CD4-positive, CD25-positive, alpha-beta regulatory T cell (primary cell): ENCODE measurements around the gene CCBE1. TPM values are rescaled to one million over a fixed set of nuclear protein-coding genes. Genes with fewer than 3 reads are reported as not detected.

Experiments
- ATAC-seq, 2 donors: fragments of 150-1000 bp; cut with Tn5 transposase; one replicate each; pipeline ENCODE4 v1.10.0; 2021; ENCODE audit warnings: low read depth in 2 of 2, moderate number of reproducible peaks in 2 of 2, moderate library complexity in 1 of 2
- DNase-seq, 3 donors: peaks; one replicate each; pipeline versions ENCODE4 v3.0.0 to v3.0.0-alpha.2; 2012 to 2022; ENCODE audit warnings: mixed read lengths in 1 of 3
- H3K27ac ChIP-seq: one replicate; pipeline ENCODE4 v1.7.0; 2013; ENCODE audit warnings: mild to moderate bottlenecking, low read length; ENCODE audit not compliant: insufficient read depth, poor library complexity, severe bottlenecking
- H3K27me3 ChIP-seq: one replicate; pipeline ENCODE4 v1.7.0; 2013; ENCODE audit warnings: low read length; ENCODE audit not compliant: control insufficient read depth, insufficient read depth
- H3K36me3 ChIP-seq: one replicate; pipeline ENCODE4 v1.7.0; 2013; ENCODE audit warnings: mild to moderate bottlenecking, low read length, moderate library complexity; ENCODE audit not compliant: control insufficient read depth, insufficient read depth
- H3K4me1 ChIP-seq: 2 replicates; pipeline ENCODE4 v1.7.0; 2013; ENCODE audit warnings: mild to moderate bottlenecking, low read length; ENCODE audit not compliant: insufficient read depth, control insufficient read depth, poor library complexity, severe bottlenecking
- H3K4me3 ChIP-seq: one replicate; pipeline ENCODE4 v1.7.0; 2013; ENCODE audit warnings: low read depth, mild to moderate bottlenecking, low read length, moderate library complexity
- H3K9me3 ChIP-seq, 2 experiments: 1 replicate in 1 of 2; 2 replicates in 1 of 2; pipeline ENCODE4 v1.7.0; 2013; ENCODE audit warnings: low read length in 2 of 2, mild to moderate bottlenecking in 1 of 2, moderate library complexity in 1 of 2; ENCODE audit not compliant: control insufficient read depth in 2 of 2
- H3K27ac Mint-ChIP-seq, 3 donors: one replicate each; pipeline ENCODE4 v1.8.0; 2020 to 2022; ENCODE audit warnings: mild to moderate bottlenecking in 3 of 3, mixed read lengths in 3 of 3, moderate library complexity in 2 of 3
- H3K27me3 Mint-ChIP-seq: one replicate; pipeline ENCODE4 v1.8.0; 2022; ENCODE audit warnings: mild to moderate bottlenecking, mixed read lengths
- H3K36me3 Mint-ChIP-seq: one replicate; pipeline ENCODE4 v1.8.0; 2020; ENCODE audit warnings: mixed read lengths
- H3K4me1 Mint-ChIP-seq, 4 donors: one replicate each; pipeline ENCODE4 v1.8.0; 2020 to 2022; ENCODE audit warnings: mixed read lengths in 4 of 4, mild to moderate bottlenecking in 1 of 4
- H3K4me3 Mint-ChIP-seq, 4 donors: one replicate each; pipeline ENCODE4 v1.8.0; 2020 to 2022; ENCODE audit warnings: mild to moderate bottlenecking in 4 of 4, mixed read lengths in 4 of 4, moderate library complexity in 3 of 4
- H3K9me3 Mint-ChIP-seq, 7 donors: one replicate each; pipeline ENCODE4 v1.8.0; 2020 to 2022; ENCODE audit warnings: mixed read lengths in 7 of 7, mild to moderate bottlenecking in 3 of 7, moderate library complexity in 2 of 7
- polyA plus RNA-seq, 4 donors: library from polyadenylated mRNA; unstranded; fragments of 300-500 nt; fragmentation: Illumina TruSeq; gene quantifications; one replicate each; pipeline ENCODE4 v1.2.3, GENCODE V29; 2021
- total RNA-seq: library from RNA; stranded (reverse); gene quantifications from one replicate; pipeline ENCODE4 v1.2.3, GENCODE V29; 2022

The CCBE1 gene
- total and polyA plus RNA-seq, 5 donors from 2014 or later = not detected

- Mint-ChIP-seq H3K36me3 (no peaks in the 10 kb centered on the region), H3K4me3 (no peak overlapping the region), H3K9me3 (peaks cover 0 to 8% (median 0%) of the 10 kb centered on the region in 7 donors), H3K27ac (no peak overlapping the region), H3K4me1 (no peaks in the 10 kb centered on the region), H3K27me3 (peaks cover 24% of the 10 kb centered on the region)
- no peak for DNase-seq
- Histone ChIP-seq H3K4me3 (no peak overlapping the region), H3K9me3 (no peaks in the 10 kb centered on the region), H3K27ac (no peak overlapping the region), H3K36me3 (no peaks in the 10 kb centered on the region), H3K27me3 (no peaks in the 10 kb centered on the region), H3K4me1 (no peaks in the 10 kb centered on the region)
- no peak for ATAC-seq
Observed at GRCh38 chr18:59633317-59633716, 63.9 kb downstream of the CCBE1 start.

- H3K4me1 ChIP-seq = no peaks in the 10 kb centered on the region
- H3K27me3 Mint-ChIP-seq = peaks cover 18% of the 10 kb centered on the region
Observed at GRCh38 chr18:59631583-59632181, 65.5 kb downstream of the CCBE1 start.

GRCh38 chr18:59629894-59630293 is 67.3 kb downstream of the CCBE1 start:
- Histone ChIP-seq H3K4me3 (no peak overlapping the region), H3K9me3 (no peaks in the 10 kb centered on the region), H3K36me3 (no peaks in the 10 kb centered on the region), H3K27me3 (no peaks in the 10 kb centered on the region), H3K4me1 (no peaks in the 10 kb centered on the region), H3K27ac (no peak overlapping the region)
- Mint-ChIP-seq H3K36me3 (no peaks in the 10 kb centered on the region), H3K9me3 (peaks cover 0 to 8% (median 0%) of the 10 kb centered on the region in 7 donors), H3K27me3 (peaks cover 18% of the 10 kb centered on the region), H3K27ac (no peak overlapping the region), H3K4me3 (no peak overlapping the region), H3K4me1 (no peaks in the 10 kb centered on the region)
- DNase-seq = no peak
- no peak for ATAC-seq

More at GRCh38 chr18:59631583-59632181, 65.5 kb downstream of the CCBE1 start:
- no peaks in the 10 kb centered on the region for H3K36me3 ChIP-seq
- no peaks in the 10 kb centered on the region for H3K36me3 Mint-ChIP-seq
- H3K27ac Mint-ChIP-seq = no peak overlapping the region
- DNase-seq (peak in 1 of 3 donors; percentile 5), ATAC-seq (no peak)
- H3K9me3 ChIP-seq = no peaks in the 10 kb centered on the region
- H3K27me3 ChIP-seq = no peaks in the 10 kb centered on the region
- H3K4me3 ChIP-seq = no peak overlapping the region
- peaks cover 0 to 8% (median 0%) of the 10 kb centered on the region in 7 donors for H3K9me3 Mint-ChIP-seq
- H3K4me3 Mint-ChIP-seq = no peak overlapping the region
- H3K4me1 Mint-ChIP-seq = no peaks in the 10 kb centered on the region
- H3K27ac ChIP-seq = no peak overlapping the region

GRCh38 chr18:59628995-59629394 is 68.2 kb downstream of the CCBE1 start:
- H3K4me3 ChIP-seq = no peak overlapping the region
- DNase-seq = no peak
- Mint-ChIP-seq H3K4me3 (no peak overlapping the region), H3K27me3 (peaks cover 18% of the 10 kb centered on the region), H3K9me3 (peaks cover 0 to 8% (median 0%) of the 10 kb centered on the region in 7 donors), H3K27ac (no peak overlapping the region), H3K36me3 (no peaks in the 10 kb centered on the region), H3K4me1 (no peaks in the 10 kb centered on the region)
- H3K27ac ChIP-seq = no peak overlapping the region
- no peak for ATAC-seq
- no peaks in the 10 kb centered on the region for H3K4me1 ChIP-seq
- H3K27me3 ChIP-seq = no peaks in the 10 kb centered on the region
- H3K9me3 ChIP-seq = no peaks in the 10 kb centered on the region
- H3K36me3 ChIP-seq = no peaks in the 10 kb centered on the region

- H3K27me3 ChIP-seq = no peaks in the 10 kb centered on the region
- H3K36me3 ChIP-seq = no peaks in the 10 kb centered on the region
- no peak overlapping the region for H3K4me3 ChIP-seq
- no peak overlapping the region for H3K27ac ChIP-seq
- no peaks in the 10 kb centered on the region for H3K4me1 Mint-ChIP-seq
- peaks cover 18% of the 10 kb centered on the region for H3K27me3 Mint-ChIP-seq
- H3K27ac Mint-ChIP-seq = no peak overlapping the region
- no peak for DNase-seq
- H3K4me3 Mint-ChIP-seq = no peak overlapping the region
- no peak for ATAC-seq
- H3K9me3 ChIP-seq = no peaks in the 10 kb centered on the region
- H3K9me3 Mint-ChIP-seq = peaks cover 0 to 8% (median 0%) of the 10 kb centered on the region in 7 donors
- H3K36me3 Mint-ChIP-seq = no peaks in the 10 kb centered on the region
- no peaks in the 10 kb centered on the region for H3K4me1 ChIP-seq
Observed at GRCh38 chr18:59627414-59627813, 69.8 kb downstream of the CCBE1 start.

GRCh38 chr18:59624369-59624765 is 72.9 kb downstream of the CCBE1 start:
- H3K27me3 ChIP-seq = no peaks in the 10 kb centered on the region
- ATAC-seq (no peak), DNase-seq (no peak)
- H3K36me3 ChIP-seq = no peaks in the 10 kb centered on the region
- no peak overlapping the region for H3K4me3 Mint-ChIP-seq
- peaks cover 0 to 3% (median 1%) of the 10 kb centered on the region in 7 donors for H3K9me3 Mint-ChIP-seq
- H3K4me1 Mint-ChIP-seq = no peaks in the 10 kb centered on the region
- no peaks in the 10 kb centered on the region for H3K9me3 ChIP-seq
- no peak overlapping the region for H3K27ac Mint-ChIP-seq
- H3K4me1 ChIP-seq = no peaks in the 10 kb centered on the region
- H3K4me3 ChIP-seq = no peak overlapping the region
- H3K36me3 Mint-ChIP-seq = no peaks in the 10 kb centered on the region
- peaks cover 10% of the 10 kb centered on the region for H3K27me3 Mint-ChIP-seq
- no peak overlapping the region for H3K27ac ChIP-seq

- Mint-ChIP-seq H3K27me3 (peaks cover 4% of the 10 kb centered on the region), H3K4me1 (no peaks in the 10 kb centered on the region), H3K36me3 (no peaks in the 10 kb centered on the region), H3K4me3 (no peak overlapping the region), H3K9me3 (peaks cover 0 to 2% (median 0%) of the 10 kb centered on the region in 7 donors), H3K27ac (no peak overlapping the region)
- Histone ChIP-seq H3K4me3 (no peak overlapping the region), H3K27me3 (no peaks in the 10 kb centered on the region), H3K4me1 (no peaks in the 10 kb centered on the region), H3K36me3 (no peaks in the 10 kb centered on the region), H3K27ac (no peak overlapping the region), H3K9me3 (no peaks in the 10 kb centered on the region)
- DNase-seq = no peak
- ATAC-seq = no peak
Observed at GRCh38 chr18:59623456-59624368, 73.5 kb downstream of the CCBE1 start.
